GOT3 (cell line): ENCODE measurements around the gene SAPCD1.
"Not testable (repeated sequence)": the region's sequence is repeated elsewhere in the genome, so short reads cannot be mapped to it uniquely, and the experiment has no call there.

Experiments
- DNase-seq: peaks from one replicate; lab custom pipeline; 2025; ENCODE audit warnings: mixed read lengths; lab: John Stamatoyannopoulos, UW

Gene SAPCD1

GRCh38 chr6:31777667-31778050, 15.2 kb downstream of the SAPCD1 start:
- no peak for DNase-seq

DNA sequence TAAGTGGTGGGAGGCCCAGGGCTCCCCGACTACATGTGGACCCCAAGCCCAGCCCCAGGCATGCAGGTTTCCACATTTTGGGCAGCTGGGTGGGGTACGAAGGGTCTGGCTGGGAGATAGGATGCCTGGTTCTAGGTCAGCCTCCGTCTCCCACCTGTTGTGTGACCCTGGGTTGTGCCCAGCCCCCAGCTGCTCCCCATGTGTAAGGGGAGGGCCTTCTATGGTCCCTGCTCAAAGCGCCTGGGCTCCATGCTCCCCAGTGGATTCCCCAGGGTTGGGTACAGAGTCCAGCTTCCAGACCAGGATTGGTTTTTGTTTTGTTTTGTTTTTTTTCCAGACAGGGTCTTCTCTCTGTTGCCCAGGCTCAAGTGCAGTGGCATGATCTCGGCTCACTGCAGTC, 15.7 kb downstream of the SAPCD1 start:
- no peak for DNase-seq

DNA sequence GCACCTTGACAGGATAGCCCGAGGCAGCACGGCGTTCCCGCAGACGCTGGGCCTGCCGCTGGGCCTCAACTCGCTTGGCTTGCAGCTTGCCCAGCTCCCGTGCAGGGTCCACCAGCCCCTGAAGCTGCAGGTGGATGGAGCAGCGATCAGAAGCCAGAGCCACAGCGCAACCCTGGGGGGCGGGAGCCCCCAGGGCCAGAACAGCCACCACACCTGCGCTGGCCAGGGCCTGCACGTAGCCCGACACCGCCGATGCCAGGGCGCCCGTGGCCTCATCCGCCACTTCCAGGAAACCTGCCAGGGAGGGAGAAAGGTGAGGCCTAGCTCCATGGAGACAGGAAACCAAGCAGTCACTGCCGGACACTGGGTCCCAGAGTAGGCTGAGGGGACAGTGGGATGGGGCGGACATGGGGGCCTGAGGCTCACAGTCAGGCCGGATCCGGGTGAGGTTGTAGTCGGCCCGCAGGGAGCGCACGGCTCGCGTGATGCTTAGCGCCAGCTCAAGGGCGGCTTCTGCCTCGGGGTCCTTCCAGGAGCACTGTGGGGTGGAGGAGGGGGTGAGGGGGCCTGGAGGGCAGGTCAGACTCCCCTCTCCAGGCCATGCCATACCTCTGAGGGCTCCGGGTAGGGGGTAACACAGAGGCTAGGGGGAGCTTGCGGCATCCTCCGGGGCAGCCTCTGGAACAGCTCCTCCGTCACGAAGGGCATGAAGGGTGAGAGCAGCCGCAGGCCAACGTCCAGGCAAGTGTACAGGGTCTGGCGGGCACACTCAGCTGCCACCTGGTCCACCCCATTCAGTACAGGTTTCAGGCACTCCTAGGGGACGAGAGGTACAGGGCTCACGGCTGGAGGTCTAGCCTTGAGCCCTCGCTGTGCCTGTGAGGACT, 16.8 kb downstream of the SAPCD1 start:
- no peak for DNase-seq

DNA sequence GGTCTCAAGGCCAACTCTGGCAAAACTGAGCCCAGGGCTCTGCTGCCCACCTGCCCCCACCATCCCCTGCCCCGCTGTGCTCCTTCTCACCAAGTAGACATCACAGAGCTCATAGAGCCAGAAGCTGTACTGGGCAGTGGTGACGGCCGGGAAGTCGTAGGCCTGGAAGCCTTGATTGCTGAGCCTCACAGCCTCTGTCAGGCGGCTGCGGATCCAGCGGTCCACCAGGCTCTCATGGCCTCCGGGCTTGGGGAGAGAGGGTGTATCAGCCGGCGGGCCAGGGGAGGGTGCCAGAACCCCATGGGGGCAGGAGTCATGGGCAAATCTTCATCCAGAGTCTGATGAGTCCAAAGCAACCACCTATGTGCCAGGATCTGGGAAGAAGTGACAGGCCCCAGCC, 17.5 kb downstream of the SAPCD1 start:
- DNase-seq: no peak

- DNase-seq: no peak
Observed at GRCh38 chr6:31780507-31781243, 18.2 kb downstream of the SAPCD1 start.

GRCh38 chr6:31781244-31782125, 19.0 kb downstream of the SAPCD1 start:
- no peak for DNase-seq

DNA sequence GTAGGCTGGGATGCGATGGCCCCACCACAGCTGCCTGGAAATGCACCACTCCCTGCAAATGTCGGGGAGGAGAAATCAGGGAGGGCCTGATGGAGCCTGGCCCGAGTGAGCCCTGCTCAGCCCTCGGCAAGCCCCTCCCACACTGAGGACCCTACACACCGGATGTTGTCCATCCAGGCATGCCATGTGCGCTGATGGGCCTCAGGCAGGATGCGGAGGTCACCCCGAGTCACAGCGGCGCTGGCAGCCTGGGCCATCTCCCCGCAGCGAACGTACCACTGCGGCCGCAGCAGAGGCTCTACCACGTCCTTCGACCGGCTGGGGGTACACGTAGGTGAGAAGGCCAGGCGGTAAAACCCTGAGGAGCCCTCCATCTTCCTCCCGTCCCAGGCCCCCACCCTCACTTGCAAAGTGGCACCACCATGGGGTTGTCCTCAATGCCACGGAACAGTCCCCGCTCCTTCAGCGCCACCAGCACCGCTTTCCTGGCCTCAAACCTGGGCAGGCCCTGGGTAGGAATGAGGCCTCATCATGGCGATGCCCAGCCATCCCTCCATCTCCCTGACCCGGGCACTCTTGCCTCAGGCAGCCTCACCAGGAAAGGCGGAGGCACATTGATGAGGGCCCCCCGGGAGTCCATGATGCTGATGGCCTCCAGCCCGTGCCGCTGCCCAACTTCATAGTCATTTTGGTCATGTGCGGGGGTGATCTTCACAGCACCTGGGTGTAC, 19.8 kb downstream of the SAPCD1 start:
- DNase-seq: no peak

- no peak for DNase-seq
Observed at GRCh38 chr6:31784098-31784925, 21.9 kb downstream of the SAPCD1 start.

- DNase-seq: no peak
Observed at GRCh38 chr6:31785475-31785874, 23.0 kb downstream of the SAPCD1 start.

GRCh38 chr6:31791324-31792089, 29.1 kb downstream of the SAPCD1 start:
- DNase-seq: no peak

DNA sequence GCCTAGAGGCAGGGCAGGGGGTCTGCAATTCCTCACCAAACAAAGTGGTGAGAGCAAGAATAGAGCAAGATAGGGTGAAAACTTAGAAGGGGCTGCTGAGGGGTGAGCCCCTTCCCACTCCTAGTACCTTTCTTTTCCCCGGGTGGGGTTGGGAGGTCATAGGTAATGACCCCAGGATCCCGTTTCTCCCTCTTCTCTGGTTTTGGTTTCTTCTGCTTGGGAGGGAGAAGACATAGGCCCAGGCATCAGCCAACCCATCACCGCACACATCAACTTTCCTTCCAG, 29.6 kb downstream of the SAPCD1 start:
- no peak for DNase-seq

DNA sequence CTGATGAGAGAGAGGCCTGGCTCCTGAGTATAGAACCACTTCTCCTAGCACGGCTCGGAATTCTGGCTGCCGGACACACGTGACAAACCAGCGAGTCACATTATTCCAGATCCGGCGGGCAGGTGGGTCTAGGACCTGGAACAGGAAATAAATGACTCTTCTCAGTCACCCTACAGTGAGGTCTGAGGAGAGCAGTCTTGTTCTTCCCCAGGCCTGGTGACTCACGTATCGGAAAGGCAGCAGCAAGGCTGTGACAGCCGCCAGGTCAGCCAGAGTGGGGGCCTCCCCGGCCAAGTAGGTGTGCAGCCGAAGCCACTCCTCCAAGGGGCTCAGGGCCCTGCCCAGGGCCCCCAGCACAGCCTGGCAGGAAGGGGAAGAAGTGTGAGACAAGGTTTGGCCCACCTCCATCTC, 30.3 kb downstream of the SAPCD1 start:
- DNase-seq: no peak

- not testable (repeated sequence) for DNase-seq
Observed at GRCh38 chr6:31793927-31794245, 31.4 kb downstream of the SAPCD1 start.

DNA sequence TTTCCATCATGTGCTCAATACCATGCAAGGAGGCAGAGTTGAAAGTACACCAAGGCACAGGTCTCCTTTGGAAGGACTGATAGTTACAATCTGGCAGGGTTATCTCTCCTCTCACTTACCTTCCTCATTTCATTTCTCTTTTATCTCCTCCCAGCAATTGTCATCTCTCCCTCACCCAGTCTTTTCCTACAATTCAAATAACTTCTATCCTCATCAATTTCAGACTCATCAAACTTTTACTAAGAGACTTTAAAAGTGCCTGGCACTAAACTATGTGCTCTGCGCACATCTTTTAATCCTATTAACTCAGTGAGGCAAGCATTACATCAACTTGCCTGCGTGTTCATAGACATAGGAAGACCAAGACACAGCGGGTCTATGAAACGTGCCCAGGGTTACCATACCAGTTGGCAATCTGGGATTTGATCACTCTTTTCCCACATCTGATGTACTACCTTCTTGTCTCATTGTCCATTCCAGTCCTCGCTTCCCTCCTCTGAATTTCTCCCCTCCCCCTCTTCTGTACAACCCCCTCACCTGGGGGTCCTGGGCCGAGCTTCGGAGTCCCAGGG, 31.9 kb downstream of the SAPCD1 start:
- no peak for DNase-seq

DNA sequence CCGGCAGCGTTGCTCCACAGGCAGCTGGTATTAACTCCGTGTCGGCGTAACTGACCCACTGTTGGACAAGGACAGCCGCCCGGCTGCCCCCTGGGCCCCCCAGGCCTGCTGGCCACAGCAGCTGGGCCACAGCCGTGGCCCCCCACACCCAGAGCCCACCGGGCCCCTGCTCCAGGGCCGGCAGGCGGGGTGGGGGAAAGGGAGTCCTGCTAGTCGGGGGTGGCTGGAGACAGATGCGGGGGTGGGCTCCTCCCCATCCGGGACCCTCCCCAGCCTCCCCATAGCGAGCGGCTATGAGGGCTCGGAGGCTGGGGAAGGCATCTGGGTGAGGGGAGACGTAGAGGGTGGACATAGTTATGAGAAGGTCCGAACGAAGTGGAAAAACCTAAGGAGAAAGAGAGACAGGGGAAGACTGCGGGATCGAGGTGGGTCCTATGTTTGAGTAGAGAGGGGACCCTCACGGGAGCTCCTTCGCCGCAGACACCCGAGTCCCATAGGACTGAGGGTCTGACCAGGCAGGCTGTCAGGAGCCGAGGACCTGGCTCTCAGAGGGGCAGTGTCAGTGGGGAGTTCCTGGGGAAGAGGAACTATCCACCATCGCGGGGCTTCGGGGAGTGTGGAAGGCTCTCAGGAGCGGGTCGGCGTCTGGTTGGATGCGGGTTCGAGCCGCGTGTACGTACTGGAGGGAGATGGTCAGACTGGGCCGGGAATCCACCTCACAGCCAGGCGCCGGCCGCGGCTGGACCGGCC, 32.6 kb downstream of the SAPCD1 start:
- DNase-seq: no peak

GRCh38 chr6:31795616-31796298, 33.3 kb downstream of the SAPCD1 start, which contains the start of gene VARS1:
VARS1 (minus strand) TSS chr6:31795752; CDS start chr6:31795217, 535 bp downstream.
- DNase-seq: peak; percentile 68

- no peak for DNase-seq
Observed at GRCh38 chr6:31796993-31797385, 34.5 kb downstream of the SAPCD1 start.

DNA sequence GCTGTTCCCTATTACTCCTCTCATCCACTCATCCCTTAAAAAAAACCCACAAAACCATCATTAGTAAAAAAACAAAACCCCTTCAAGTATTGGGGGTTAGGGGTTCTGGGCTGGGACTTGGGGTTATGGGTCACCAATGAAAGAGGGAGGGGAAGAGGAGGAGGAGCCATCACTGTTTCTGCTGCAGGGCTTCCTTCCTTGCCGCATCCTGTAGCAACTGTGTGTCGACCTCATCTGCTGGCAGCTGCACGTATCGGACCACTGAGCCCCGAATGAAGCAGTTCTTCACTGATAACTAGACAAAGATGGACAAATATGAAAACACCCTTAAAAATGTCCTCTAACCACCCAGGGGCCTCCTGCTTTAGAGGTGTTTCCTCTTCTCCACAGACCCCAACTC, 35.1 kb downstream of the SAPCD1 start:
- no peak for DNase-seq

DNA sequence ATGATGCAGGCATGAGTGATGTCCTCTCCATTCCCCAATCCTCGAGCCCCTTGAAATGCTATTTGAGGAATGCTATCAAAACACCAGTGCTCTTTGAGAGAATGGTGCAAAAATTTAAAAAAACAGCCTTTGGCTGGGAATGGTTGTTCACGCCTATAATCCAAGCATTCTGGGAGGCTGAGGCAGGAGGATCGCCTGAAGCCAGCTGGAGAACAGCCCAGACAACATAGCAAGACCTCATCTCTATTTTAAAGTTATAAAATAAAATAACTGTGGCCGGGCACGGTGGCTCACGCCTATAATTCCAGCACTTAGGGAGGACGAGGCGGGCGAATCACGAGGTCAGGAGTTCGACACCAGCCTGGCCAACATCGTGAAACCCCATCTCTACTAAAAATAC, 37.3 kb downstream of the SAPCD1 start:
- no peak for DNase-seq
